ENCODE data around the gene GAB1.

The GAB1 gene

GRCh38 chr4:143402776-143403552 is 66.3 kb downstream of the GAB1 start:
- no peaks in the 10 kb centered on the region for H3K9me3 Mint-ChIP-seq
- no peak overlapping the region for H3K27ac Mint-ChIP-seq
- no peak overlapping the region for H3K4me3 Mint-ChIP-seq
- no peaks in the 10 kb centered on the region for H3K36me3 Mint-ChIP-seq
- peaks cover 23% of the 10 kb centered on the region for H3K4me1 Mint-ChIP-seq
- ATAC-seq (peak; percentile 82), DNase-seq (ENCODE audit: low spot score in 2 of 2) (no peak)

- Mint-ChIP-seq H3K9me3 (no peaks in the 10 kb centered on the region), H3K36me3 (no peaks in the 10 kb centered on the region), H3K4me3 (no peak overlapping the region), H3K4me1 (peaks cover 23% of the 10 kb centered on the region), H3K27ac (no peak overlapping the region)
- ATAC-seq = no peak
- DNase-seq (ENCODE audit: low spot score in 2 of 2) = no peak
Measured at GRCh38 chr4:143403553-143403820, 66.8 kb downstream of the GAB1 start.

- DNase-seq (ENCODE audit: low spot score in 2 of 2) (no peak), ATAC-seq (no peak)
- Mint-ChIP-seq H3K9me3 (no peaks in the 10 kb centered on the region), H3K27ac (no peak overlapping the region), H3K36me3 (no peaks in the 10 kb centered on the region), H3K4me1 (peaks cover 23% of the 10 kb centered on the region), H3K4me3 (no peak overlapping the region)
Measured at GRCh38 chr4:143404555-143404954, 67.9 kb downstream of the GAB1 start.

GRCh38 chr4:143405075-143405730 is 68.5 kb downstream of the GAB1 start:
- peaks cover 23% of the 10 kb centered on the region for H3K4me1 Mint-ChIP-seq
- no peaks in the 10 kb centered on the region for H3K36me3 Mint-ChIP-seq
- no peak overlapping the region for H3K27ac Mint-ChIP-seq
- DNase-seq (ENCODE audit: low spot score in 2 of 2) (no peak), ATAC-seq (peak; percentile 26)
- no peaks in the 10 kb centered on the region for H3K9me3 Mint-ChIP-seq
- H3K4me3 Mint-ChIP-seq = no peak overlapping the region

GRCh38 chr4:143406523-143406922 is 69.8 kb downstream of the GAB1 start:
- Mint-ChIP-seq H3K27ac (no peak overlapping the region), H3K4me3 (no peak overlapping the region), H3K36me3 (no peaks in the 10 kb centered on the region), H3K4me1 (peaks cover 23% of the 10 kb centered on the region), H3K9me3 (no peaks in the 10 kb centered on the region)
- peak; percentile 47 for ATAC-seq
- no peak for DNase-seq (ENCODE audit: low spot score in 2 of 2)

- no peak overlapping the region for H3K27ac Mint-ChIP-seq
- H3K4me3 Mint-ChIP-seq = no peak overlapping the region
- H3K9me3 Mint-ChIP-seq = no peaks in the 10 kb centered on the region
Measured at GRCh38 chr4:143407474-143407873, 70.8 kb downstream of the GAB1 start.

GRCh38 chr4:143407888-143408287 is 71.2 kb downstream of the GAB1 start:
- Mint-ChIP-seq H3K27ac (no peak overlapping the region), H3K9me3 (no peaks in the 10 kb centered on the region), H3K36me3 (no peaks in the 10 kb centered on the region), H3K4me3 (no peak overlapping the region), H3K4me1 (peaks cover 21% of the 10 kb centered on the region)
- ATAC-seq (no peak), DNase-seq (ENCODE audit: low spot score in 2 of 2) (no peak)

More at GRCh38 chr4:143407474-143407873, 70.8 kb downstream of the GAB1 start:
- DNase-seq (ENCODE audit: low spot score in 2 of 2) (no peak), ATAC-seq (no peak)
- Mint-ChIP-seq H3K4me1 (peaks cover 23% of the 10 kb centered on the region), H3K36me3 (no peaks in the 10 kb centered on the region)

- Mint-ChIP-seq H3K9me3 (no peaks in the 10 kb centered on the region), H3K27ac (no peak overlapping the region), H3K36me3 (no peaks in the 10 kb centered on the region), H3K4me1 (peaks cover 14% of the 10 kb centered on the region), H3K4me3 (no peak overlapping the region)
- ATAC-seq (no peak), DNase-seq (ENCODE audit: low spot score in 2 of 2) (no peak)
Measured at GRCh38 chr4:143410015-143410414, 73.3 kb downstream of the GAB1 start.

GRCh38 chr4:143411527-143412419 is 75.1 kb downstream of the GAB1 start:
- H3K27ac Mint-ChIP-seq = no peak overlapping the region
- no peaks in the 10 kb centered on the region for H3K36me3 Mint-ChIP-seq
- H3K4me1 Mint-ChIP-seq = peaks cover under 1% of the 10 kb centered on the region
- DNase-seq (ENCODE audit: low spot score in 2 of 2) (no peak), ATAC-seq (no peak)
- H3K9me3 Mint-ChIP-seq = no peaks in the 10 kb centered on the region
- no peak overlapping the region for H3K4me3 Mint-ChIP-seq

- DNase-seq (ENCODE audit: low spot score in 2 of 2) (no peak), ATAC-seq (no peak)
- Mint-ChIP-seq H3K4me1 (no peaks in the 10 kb centered on the region), H3K27ac (no peak overlapping the region), H3K9me3 (no peaks in the 10 kb centered on the region), H3K36me3 (no peaks in the 10 kb centered on the region), H3K4me3 (no peak overlapping the region)
Measured at GRCh38 chr4:143412420-143412758, 75.7 kb downstream of the GAB1 start.

GRCh38 chr4:143417679-143418403 is 81.2 kb downstream of the GAB1 start:
- Mint-ChIP-seq H3K27ac (no peak overlapping the region), H3K4me1 (no peaks in the 10 kb centered on the region), H3K4me3 (no peak overlapping the region), H3K9me3 (no peaks in the 10 kb centered on the region), H3K36me3 (no peaks in the 10 kb centered on the region)
- ATAC-seq (peak; percentile 32), DNase-seq (ENCODE audit: low spot score in 2 of 2) (no peak)

- DNase-seq (ENCODE audit: low spot score in 2 of 2) = no peak
- Mint-ChIP-seq H3K9me3 (no peaks in the 10 kb centered on the region), H3K27ac (no peak overlapping the region), H3K36me3 (no peaks in the 10 kb centered on the region), H3K4me3 (no peak overlapping the region), H3K4me1 (no peaks in the 10 kb centered on the region)
- ATAC-seq = no peak
Measured at GRCh38 chr4:143420227-143420626, 83.6 kb downstream of the GAB1 start.

GRCh38 chr4:143421609-143422008 is 84.9 kb downstream of the GAB1 start:
- no peaks in the 10 kb centered on the region for H3K4me1 Mint-ChIP-seq
- H3K9me3 Mint-ChIP-seq = no peaks in the 10 kb centered on the region
- H3K4me3 Mint-ChIP-seq = no peak overlapping the region
- ATAC-seq (no peak), DNase-seq (ENCODE audit: low spot score in 2 of 2) (no peak)
- H3K36me3 Mint-ChIP-seq = no peaks in the 10 kb centered on the region
- H3K27ac Mint-ChIP-seq = no peak overlapping the region

- Mint-ChIP-seq H3K9me3 (no peaks in the 10 kb centered on the region), H3K36me3 (no peaks in the 10 kb centered on the region)
Measured at GRCh38 chr4:143424276-143424675, 87.6 kb downstream of the GAB1 start.

GRCh38 chr4:143431526-143432257 is 95.0 kb downstream of the GAB1 start:
- no peak overlapping the region for H3K4me3 Mint-ChIP-seq
- DNase-seq (ENCODE audit: low spot score in 2 of 2) = no peak
- no peak overlapping the region for H3K27ac Mint-ChIP-seq
- H3K36me3 Mint-ChIP-seq = no peaks in the 10 kb centered on the region
- H3K4me1 Mint-ChIP-seq = no peaks in the 10 kb centered on the region
- ATAC-seq = no peak
- H3K9me3 Mint-ChIP-seq = no peaks in the 10 kb centered on the region

More at GRCh38 chr4:143424276-143424675, 87.6 kb downstream of the GAB1 start:
- no peak for ATAC-seq
- no peaks in the 10 kb centered on the region for H3K4me1 Mint-ChIP-seq
- H3K27ac Mint-ChIP-seq = no peak overlapping the region
- no peak overlapping the region for H3K4me3 Mint-ChIP-seq
- no peak for DNase-seq (ENCODE audit: low spot score in 2 of 2)

Measured in stimulated activated effector memory CD8-positive, alpha-beta T cell treated with anti-CD3 and anti-CD28 coated beads, Interleukin-12 subunit alpha, Interleukin-12 subunit beta, amount 100 ng/mL, for 72 hours (primary cell).